Neural cell (in vitro differentiated cells): ENCODE measurements around the gene DHX30. TPM values are rescaled to one million over a fixed set of nuclear protein-coding genes. Genes with fewer than 3 reads are reported as not detected.

Source experiments
- H2AFZ ChIP-seq: fragments of 200-600, 300-800 bp; sonication (generic), shearing (Covaris generic); 2 replicates; pipeline ENCODE4 v1.6.0; 2014; ENCODE audit warnings: low read depth, mild to moderate bottlenecking, antibody characterized with exemption, low read length, moderate library complexity
- H3F3A ChIP-seq: fragments of 200-600 bp; shearing (Covaris generic); 2 replicates; pipeline ENCODE4 v1.6.1; 2016; ENCODE audit warnings: mild to moderate bottlenecking, moderate library complexity, mixed read lengths, antibody characterized with exemption, low read length; ENCODE audit not compliant: insufficient read depth, poor library complexity, severe bottlenecking
- H3K27ac ChIP-seq: fragments of 200-600, 300-800 bp; sonication (generic), shearing (Covaris generic); 2 replicates; pipeline ENCODE4 v1.5.1; 2014; ENCODE audit warnings: mild to moderate bottlenecking, low read length, moderate library complexity
- H3K27me3 ChIP-seq: fragments of 300-800, 200-600 bp; sonication (generic), shearing (Covaris generic); 2 replicates; pipeline ENCODE4 v1.6.0; 2014; ENCODE audit warnings: mild to moderate bottlenecking, low read depth, low read length, moderate library complexity; ENCODE audit not compliant: insufficient read depth
- H3K36me3 ChIP-seq: fragments of 300-800, 200-600 bp; sonication (generic), shearing (Covaris generic); 2 replicates; pipeline ENCODE4 v1.5.1; 2014; ENCODE audit warnings: mild to moderate bottlenecking, antibody characterized with exemption, low read length, moderate library complexity; ENCODE audit not compliant: insufficient read depth
- H3K4me2 ChIP-seq: fragments of 300-800, 200-600 bp; sonication (generic), shearing (Covaris generic); 2 replicates; pipeline ENCODE4 v1.6.0; 2014; ENCODE audit warnings: mild to moderate bottlenecking, low read length
- H3K4me3 ChIP-seq: fragments of 300-800, 200-600 bp; sonication (generic), shearing (Covaris generic); 2 replicates; pipeline ENCODE4 v1.5.1; 2014; ENCODE audit warnings: mild to moderate bottlenecking, low read length, moderate library complexity
- H3K79me2 ChIP-seq: fragments of 200-600 bp; shearing (Covaris generic); replicated peaks from 2 replicates; pipeline ENCODE4 v1.6.0; 2014; ENCODE audit warnings: mild to moderate bottlenecking, low read length, moderate library complexity; ENCODE audit not compliant: insufficient read depth
- H3K9ac ChIP-seq: fragments of 300-800, 200-600 bp; sonication (generic), shearing (Covaris generic); 2 replicates; pipeline ENCODE4 v1.6.1; 2016; ENCODE audit warnings: mild to moderate bottlenecking, low read length, mixed read lengths
- H3K9me2 ChIP-seq: fragments of 200-600 bp; shearing (Covaris generic); 2 replicates; pipeline ENCODE4 v1.6.1; 2016; ENCODE audit warnings: mild to moderate bottlenecking, low read length, mixed read lengths; ENCODE audit not compliant: insufficient read depth
- H3K9me3 ChIP-seq: fragments of 200-600, 300-800 bp; sonication (generic), shearing (Covaris generic); 2 replicates; pipeline ENCODE4 v1.6.1; 2016; ENCODE audit warnings: mild to moderate bottlenecking, mixed run types, low read length, moderate library complexity, mixed read lengths
- H4K20me1 ChIP-seq: fragments of 200-600 bp; shearing (Covaris generic); 2 replicates; pipeline ENCODE4 v1.6.1; 2016; ENCODE audit warnings: mild to moderate bottlenecking, mixed run types; ENCODE audit not compliant: insufficient read depth
- EP300 ChIP-seq: fragments of 450-650 bp; conservative IDR thresholded peaks from 2 replicates; pipeline ENCODE4 v1.6.1; 2014; ENCODE audit warnings: antibody characterized with exemption, mild to moderate bottlenecking, moderate library complexity; ENCODE audit not compliant: poor library complexity, severe bottlenecking
- EZH2 ChIP-seq: fragments of 200-600, 300-800 bp; shearing (Covaris generic), sonication (generic); IDR thresholded peaks from 2 replicates; pipeline ENCODE4 v1.6.1; 2014; ENCODE audit warnings: antibody characterized with exemption, low read length, borderline replicate concordance, mild to moderate bottlenecking; ENCODE audit not compliant: insufficient read depth, poor library complexity, severe bottlenecking
- MXI1 ChIP-seq: fragments of 450-650 bp; conservative IDR thresholded peaks from 2 replicates; pipeline ENCODE4 v1.6.1; 2014; ENCODE audit warnings: antibody characterized with exemption, mild to moderate bottlenecking; ENCODE audit not compliant: poor library complexity, severe bottlenecking
- POLR2AphosphoS5 ChIP-seq: IDR thresholded peaks from 2 replicates; pipeline ENCODE4 v1.6.1; 2012
- RAD21 ChIP-seq: fragments of 450-650 bp; conservative IDR thresholded peaks from 2 replicates; pipeline ENCODE4 v1.6.1; 2014; ENCODE audit warnings: antibody characterized with exemption, mild to moderate bottlenecking, moderate library complexity
- SMC3 ChIP-seq: fragments of 450-650 bp; conservative IDR thresholded peaks from 2 replicates; pipeline ENCODE4 v1.6.1; 2014; ENCODE audit warnings: antibody characterized with exemption, mild to moderate bottlenecking, moderate library complexity; ENCODE audit not compliant: poor library complexity
- TAF1 ChIP-seq: IDR thresholded peaks from 2 replicates; pipeline ENCODE4 v1.6.1; 2012; ENCODE audit warnings: low read depth
- polyA plus RNA-seq: library from polyadenylated mRNA; depleted of rRNA; stranded (reverse); fragments of >200 nt; gene quantifications from 2 replicates; pipeline ENCODE4 v1.2.3, GENCODE V29; 2014
- TF ChIP-seq, protein P1 (sequence below): fragments of 450-650 bp; IDR thresholded peaks from 2 replicates; pipeline ENCODE4 v1.5.1; 2014; ENCODE audit warnings: antibody characterized with exemption, mild to moderate bottlenecking, moderate library complexity; ENCODE audit not compliant: poor library complexity, severe bottlenecking
- TF ChIP-seq, protein P2 (sequence below): IDR thresholded peaks from 2 replicates; pipeline ENCODE4 v1.6.1; 2012; ENCODE audit warnings: borderline replicate concordance

The DHX30 gene
- polyA plus RNA-seq, 1 donor from 2014 or later = 101 TPM

DNA sequence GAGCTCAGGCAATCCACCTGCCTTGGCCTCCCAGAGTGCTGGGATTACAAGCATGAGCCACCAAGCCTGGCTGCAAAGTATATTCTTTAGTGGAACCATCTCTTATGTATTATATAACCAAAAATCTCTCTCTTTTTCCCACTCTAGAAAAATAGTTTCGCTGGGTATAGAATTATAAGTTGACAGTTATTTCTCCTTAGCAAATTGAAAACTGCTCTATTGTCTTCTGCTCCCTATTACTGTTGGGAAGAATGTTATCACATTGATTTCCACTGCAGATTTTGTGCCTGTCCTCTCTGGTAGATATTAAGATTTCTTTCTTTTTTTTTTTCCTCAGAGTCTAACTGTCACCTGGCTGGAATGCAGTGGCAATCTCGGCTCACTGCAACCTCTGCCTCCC, 10.2 kb upstream of the DHX30 start:
- TF ChIP-seq TAF1 (no peak), MXI1 (no peak), EZH2 (no peak), RAD21 (no peak), EP300 (no peak), POLR2AphosphoS5 (no peak), SMC3 (no peak)
- TF ChIP-seq, protein P1, sequence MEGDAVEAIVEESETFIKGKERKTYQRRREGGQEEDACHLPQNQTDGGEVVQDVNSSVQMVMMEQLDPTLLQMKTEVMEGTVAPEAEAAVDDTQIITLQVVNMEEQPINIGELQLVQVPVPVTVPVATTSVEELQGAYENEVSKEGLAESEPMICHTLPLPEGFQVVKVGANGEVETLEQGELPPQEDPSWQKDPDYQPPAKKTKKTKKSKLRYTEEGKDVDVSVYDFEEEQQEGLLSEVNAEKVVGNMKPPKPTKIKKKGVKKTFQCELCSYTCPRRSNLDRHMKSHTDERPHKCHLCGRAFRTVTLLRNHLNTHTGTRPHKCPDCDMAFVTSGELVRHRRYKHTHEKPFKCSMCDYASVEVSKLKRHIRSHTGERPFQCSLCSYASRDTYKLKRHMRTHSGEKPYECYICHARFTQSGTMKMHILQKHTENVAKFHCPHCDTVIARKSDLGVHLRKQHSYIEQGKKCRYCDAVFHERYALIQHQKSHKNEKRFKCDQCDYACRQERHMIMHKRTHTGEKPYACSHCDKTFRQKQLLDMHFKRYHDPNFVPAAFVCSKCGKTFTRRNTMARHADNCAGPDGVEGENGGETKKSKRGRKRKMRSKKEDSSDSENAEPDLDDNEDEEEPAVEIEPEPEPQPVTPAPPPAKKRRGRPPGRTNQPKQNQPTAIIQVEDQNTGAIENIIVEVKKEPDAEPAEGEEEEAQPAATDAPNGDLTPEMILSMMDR = no peak
- TF ChIP-seq, protein P2, sequence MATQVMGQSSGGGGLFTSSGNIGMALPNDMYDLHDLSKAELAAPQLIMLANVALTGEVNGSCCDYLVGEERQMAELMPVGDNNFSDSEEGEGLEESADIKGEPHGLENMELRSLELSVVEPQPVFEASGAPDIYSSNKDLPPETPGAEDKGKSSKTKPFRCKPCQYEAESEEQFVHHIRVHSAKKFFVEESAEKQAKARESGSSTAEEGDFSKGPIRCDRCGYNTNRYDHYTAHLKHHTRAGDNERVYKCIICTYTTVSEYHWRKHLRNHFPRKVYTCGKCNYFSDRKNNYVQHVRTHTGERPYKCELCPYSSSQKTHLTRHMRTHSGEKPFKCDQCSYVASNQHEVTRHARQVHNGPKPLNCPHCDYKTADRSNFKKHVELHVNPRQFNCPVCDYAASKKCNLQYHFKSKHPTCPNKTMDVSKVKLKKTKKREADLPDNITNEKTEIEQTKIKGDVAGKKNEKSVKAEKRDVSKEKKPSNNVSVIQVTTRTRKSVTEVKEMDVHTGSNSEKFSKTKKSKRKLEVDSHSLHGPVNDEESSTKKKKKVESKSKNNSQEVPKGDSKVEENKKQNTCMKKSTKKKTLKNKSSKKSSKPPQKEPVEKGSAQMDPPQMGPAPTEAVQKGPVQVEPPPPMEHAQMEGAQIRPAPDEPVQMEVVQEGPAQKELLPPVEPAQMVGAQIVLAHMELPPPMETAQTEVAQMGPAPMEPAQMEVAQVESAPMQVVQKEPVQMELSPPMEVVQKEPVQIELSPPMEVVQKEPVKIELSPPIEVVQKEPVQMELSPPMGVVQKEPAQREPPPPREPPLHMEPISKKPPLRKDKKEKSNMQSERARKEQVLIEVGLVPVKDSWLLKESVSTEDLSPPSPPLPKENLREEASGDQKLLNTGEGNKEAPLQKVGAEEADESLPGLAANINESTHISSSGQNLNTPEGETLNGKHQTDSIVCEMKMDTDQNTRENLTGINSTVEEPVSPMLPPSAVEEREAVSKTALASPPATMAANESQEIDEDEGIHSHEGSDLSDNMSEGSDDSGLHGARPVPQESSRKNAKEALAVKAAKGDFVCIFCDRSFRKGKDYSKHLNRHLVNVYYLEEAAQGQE = no peak
- Histone ChIP-seq H3K9me3 (no peaks in the 10 kb centered on the region), H3K4me3 (no peak overlapping the region), H3K27ac (no peak overlapping the region), H3K36me3 (no peaks in the 10 kb centered on the region), H3K4me2 (no peak overlapping the region), H3F3A (no peaks in the 10 kb centered on the region), H2AFZ (no peak overlapping the region), H3K9ac (no peak overlapping the region), H3K27me3 (no peaks in the 10 kb centered on the region), H4K20me1 (no peaks in the 10 kb centered on the region), H3K9me2 (no peaks in the 10 kb centered on the region), H3K79me2 (no peaks in the 10 kb centered on the region)

DNA sequence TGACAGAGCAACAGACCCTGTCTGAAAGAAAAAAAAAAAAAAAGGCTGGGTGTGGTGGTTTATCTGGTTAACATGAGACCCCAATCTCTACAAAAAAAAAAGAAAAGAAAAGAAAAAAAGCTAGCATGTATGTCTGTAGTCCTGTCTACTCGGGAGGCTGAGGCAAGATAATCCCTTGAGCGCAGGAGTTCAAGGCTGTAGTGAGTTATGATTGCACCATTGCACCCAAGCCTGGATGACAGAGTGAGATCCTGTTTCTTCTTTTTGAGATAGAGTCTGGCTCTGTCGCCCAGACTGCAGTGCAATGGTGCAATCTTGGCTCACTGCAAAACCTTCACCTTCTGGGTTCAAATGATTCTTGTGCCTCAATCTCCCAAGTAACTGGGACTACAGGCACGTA, 8.4 kb upstream of the DHX30 start:
- Histone ChIP-seq H3K4me3 (no peak overlapping the region), H4K20me1 (no peaks in the 10 kb centered on the region), H3F3A (no peaks in the 10 kb centered on the region), H3K4me2 (no peak overlapping the region), H3K27me3 (no peaks in the 10 kb centered on the region), H3K9me3 (no peaks in the 10 kb centered on the region), H3K36me3 (no peaks in the 10 kb centered on the region), H3K27ac (no peak overlapping the region), H3K9ac (no peak overlapping the region), H2AFZ (no peak overlapping the region), H3K9me2 (no peaks in the 10 kb centered on the region), H3K79me2 (no peaks in the 10 kb centered on the region)
- TF ChIP-seq RAD21 (no peak), EZH2 (no peak), TAF1 (no peak)

DNA sequence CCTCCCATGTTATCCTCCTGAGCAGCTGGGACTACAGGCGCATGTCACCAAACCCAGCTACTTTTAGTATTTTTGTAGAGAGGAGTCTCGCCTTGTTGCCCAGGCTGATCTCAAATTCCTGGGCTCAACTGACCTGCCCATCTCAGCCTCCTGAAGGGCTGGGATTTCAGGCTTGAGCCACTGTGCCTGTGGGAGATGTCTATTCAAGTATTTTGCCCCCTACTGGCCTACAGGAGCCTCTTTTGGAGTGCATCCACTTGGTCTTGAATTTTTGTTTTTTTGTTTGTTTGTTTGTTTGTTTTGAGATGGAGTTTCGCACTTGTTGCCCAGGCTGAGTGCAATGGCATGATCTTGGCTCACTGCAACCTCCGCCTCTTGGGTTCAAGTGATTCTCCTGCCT, 3.2 kb upstream of the DHX30 start:
- no peak overlapping the region for H2AFZ ChIP-seq
- peaks cover 12% of the 10 kb centered on the region for H3K79me2 ChIP-seq
- no peaks in the 10 kb centered on the region for H3K27me3 ChIP-seq
- H3F3A ChIP-seq = peaks cover 3% of the 10 kb centered on the region
- no peaks in the 10 kb centered on the region for H3K9me3 ChIP-seq
- H3K27ac ChIP-seq = no peak overlapping the region
- H3K36me3 ChIP-seq = no peaks in the 10 kb centered on the region
- no peaks in the 10 kb centered on the region for H4K20me1 ChIP-seq
- no peak overlapping the region for H3K4me2 ChIP-seq
- H3K9ac ChIP-seq = no peak overlapping the region
- TF ChIP-seq, protein P2 = no peak
- TF ChIP-seq, protein P1 = peak; percentile 17
- no peak overlapping the region for H3K4me3 ChIP-seq
- H3K9me2 ChIP-seq = no peaks in the 10 kb centered on the region
